ENCODE measurements around the gene TMEM45A.

TMEM45A gene

GRCh38 chr3:100613721-100614390, 121.4 kb downstream of the TMEM45A start:
- no peak for DNase-seq

DNA sequence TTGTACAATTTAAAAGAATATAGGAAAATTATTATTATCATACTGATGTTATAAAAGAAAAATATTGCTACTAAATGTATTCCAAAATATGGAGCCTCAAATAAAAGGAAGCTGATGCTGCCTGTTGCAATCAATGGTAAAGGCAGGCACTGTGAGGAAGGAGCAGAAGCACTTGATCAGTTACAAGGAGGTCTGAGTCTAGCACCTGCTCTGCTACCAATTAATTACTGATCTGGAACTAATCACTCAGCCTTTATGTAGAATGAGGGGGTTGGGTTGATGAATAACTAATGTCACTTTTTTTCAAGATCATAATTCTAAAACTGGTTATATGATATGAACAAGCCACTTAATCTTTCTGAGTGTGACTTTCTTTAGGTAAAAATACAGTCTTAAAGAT, 122.5 kb downstream of the TMEM45A start:
- DNase-seq: no peak

- no peak for DNase-seq
Measured at GRCh38 chr3:100615684-100616083, 123.3 kb downstream of the TMEM45A start.

DNA sequence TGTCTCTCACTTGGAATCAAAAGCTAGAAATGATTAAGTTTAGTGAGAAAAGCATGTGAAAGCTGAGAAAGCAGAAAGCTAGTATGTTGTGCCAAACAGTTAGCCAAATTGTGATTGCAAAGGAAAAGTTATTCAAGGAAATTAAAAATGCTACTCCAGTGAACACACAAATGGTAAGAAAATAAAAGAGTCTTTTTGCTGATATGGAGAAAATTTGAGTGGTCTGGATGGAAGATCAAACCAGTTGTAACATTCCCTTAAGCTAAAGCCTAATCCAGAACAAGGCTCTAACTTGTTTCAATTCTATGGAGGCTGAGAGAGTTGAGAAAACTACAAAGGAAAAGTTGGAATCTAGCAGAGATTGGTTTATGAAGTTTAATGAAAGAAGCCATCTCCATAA, 128.8 kb downstream of the TMEM45A start:
- no peak for DNase-seq
